NCI-H2029 (cell line): ENCODE results near the gene DPP3.
A peak's percentile ranks its signal among the peaks of the same experiment; 100 is the strongest.
"Not testable (repeated sequence)": the region's sequence is repeated elsewhere in the genome, so short reads cannot be mapped to it uniquely, and the experiment has no call there.

Experiments
- DNase-seq: peaks from one replicate; lab custom pipeline; 2025; lab: John Stamatoyannopoulos, UW

DPP3 gene

GRCh38 chr11:66480117-66480938 lies at the start of gene DPP3:
TSS of gene DPP3 (plus strand) at chr11:66480434. CDS start at chr11:66482201, 1,767 bp downstream.
- peak; percentile 98 for DNase-seq

GRCh38 chr11:66431287-66431686 lies 48.9 kb upstream of the DPP3 start:
- not testable (repeated sequence) for DNase-seq

GRCh38 chr11:66431871-66432329 lies 48.3 kb upstream of the DPP3 start:
- DNase-seq, result not testable (repeated sequence)

DNA sequence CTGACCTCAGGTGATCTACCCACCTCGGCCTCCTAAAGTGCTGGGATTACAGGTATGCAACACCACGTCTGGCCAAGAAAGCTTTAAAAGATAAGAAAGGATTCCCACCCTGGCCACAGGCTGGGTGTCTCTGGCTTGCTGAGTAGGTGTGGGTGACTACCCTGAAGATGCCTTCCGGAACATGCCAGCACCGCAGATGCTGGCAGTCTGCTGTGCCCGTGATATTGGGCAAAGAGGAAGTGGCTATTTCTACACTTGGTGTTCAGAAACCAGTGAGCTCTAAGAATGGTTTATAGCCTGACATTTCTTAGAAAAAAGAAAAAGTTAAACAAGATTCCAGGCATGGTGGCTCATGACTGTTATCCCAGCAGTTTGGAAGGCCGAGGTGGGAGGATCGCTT lies 47.6 kb upstream of the DPP3 start:
- DNase-seq, result no peak

DNA sequence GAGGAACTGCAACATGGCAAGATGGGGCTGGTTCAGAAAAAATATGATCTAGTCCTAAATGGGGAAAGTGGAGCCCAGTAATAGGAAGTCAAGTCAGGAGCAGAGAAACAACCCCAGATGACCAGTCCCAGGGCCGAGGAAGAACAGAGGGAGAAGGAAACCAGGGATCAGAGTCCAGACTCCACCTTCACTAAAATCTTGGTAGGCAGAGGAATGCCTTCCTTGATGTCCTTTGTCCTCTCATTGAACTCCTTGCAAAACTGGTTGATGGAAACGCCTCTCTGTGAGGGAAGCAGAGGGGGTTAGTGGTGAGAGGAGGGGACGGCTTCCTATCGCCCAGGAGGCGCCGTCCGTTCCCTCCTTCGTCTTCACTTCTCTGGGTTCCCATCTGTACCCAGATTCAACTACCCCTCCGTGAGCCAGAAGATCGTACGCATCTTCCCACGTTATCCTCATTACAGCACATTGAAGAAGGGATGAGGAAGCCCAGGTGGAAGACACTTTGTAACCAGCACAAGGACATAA lies 42.2 kb upstream of the DPP3 start:
- DNase-seq, result no peak

DNA sequence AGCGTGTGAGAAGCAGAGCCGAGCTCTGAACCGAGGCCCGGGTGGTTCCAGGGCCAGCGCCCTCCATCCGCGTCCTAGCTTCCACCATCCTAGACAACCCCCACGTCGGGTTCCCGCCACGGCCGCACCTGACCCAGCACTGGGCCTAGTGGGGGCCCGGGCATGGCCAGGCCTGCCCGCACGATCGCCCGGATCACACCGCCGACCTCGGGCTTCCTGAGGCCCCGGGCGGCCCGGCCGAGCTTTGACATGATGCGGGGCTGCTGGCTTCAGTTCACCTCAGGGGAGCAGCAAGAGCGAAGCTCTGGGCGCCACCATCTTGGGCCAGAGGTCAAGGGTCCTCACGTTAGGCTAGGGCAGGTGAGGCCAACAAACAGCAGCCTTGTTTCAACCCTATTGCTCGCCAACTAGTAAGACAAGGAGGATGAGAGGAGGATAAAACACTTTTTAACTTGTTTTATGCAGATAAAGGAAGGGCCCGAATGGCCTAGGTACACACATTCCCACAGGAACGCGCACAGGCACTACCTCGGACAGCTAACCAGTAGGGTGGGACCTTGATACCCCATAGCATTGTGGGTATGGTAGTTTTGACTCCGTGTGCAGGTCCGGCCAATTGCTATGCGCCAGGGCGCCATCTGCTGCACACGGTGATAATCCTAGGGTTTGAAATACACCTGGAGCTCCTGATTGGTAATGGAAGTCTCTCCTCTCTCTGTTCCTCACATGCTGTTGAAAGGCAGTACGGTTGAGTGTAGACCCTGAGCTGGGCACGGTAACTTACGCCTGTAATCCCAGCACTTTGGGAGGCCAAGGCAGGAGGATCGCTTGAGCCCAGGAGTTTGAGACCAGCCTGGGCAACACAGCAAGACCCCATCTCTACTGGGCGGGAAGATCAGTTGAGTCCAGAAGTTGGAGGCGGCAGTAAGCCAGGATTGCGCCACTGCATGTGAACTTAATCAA lies 41.4 kb upstream of the DPP3 start, which contains the start of gene MRPL11:
MRPL11 (minus strand) TSS at position 345 of the 963 bp plus-strand sequence; CDS start at position 251, 94 bp downstream.
- DNase-seq, result peak; percentile 96

- DNase-seq, result not testable (repeated sequence)
Measured at GRCh38 chr11:66440101-66440939, 39.9 kb upstream of the DPP3 start.

DNA sequence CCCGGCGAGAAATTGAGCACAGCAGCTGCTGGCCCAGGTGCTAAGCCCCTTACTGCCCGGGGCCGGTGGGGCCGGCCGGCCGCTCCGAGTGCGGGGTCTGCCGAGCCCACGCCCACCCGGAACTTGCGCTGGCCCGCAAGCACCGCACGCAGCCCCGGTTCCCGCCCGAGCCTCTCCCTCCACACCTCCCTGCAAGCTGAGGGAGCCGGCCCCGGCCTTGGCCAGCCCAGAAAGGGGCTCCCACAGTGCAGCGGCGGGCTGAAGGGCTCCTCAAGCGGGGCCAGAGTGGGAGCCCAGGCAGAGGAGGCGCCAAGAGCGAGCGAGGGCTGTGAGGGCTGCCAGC lies 39.3 kb upstream of the DPP3 start:
- DNase-seq, result not testable (repeated sequence)

- no peak for DNase-seq
Measured at GRCh38 chr11:66443602-66444001, 36.6 kb upstream of the DPP3 start.

GRCh38 chr11:66447012-66447411 lies 33.2 kb upstream of the DPP3 start:
- no peak for DNase-seq

DNA sequence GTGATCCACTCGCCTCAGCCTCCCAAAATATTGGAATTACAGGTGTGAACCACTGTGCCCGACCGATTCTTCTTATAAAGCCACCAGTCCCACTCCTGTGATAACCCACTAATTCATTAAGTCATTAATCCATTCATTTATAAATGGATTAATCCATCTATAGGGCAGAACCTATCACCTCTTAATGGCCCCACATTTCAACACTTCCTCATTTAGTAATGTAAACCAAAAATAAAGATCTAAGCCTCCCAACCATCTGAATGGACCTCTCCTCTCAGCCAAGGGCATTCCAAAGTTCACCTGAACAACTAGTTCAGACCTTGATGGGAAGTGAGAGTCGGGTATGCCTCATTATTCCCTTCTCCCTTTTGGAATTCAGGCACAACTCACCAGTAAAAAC lies 31.7 kb upstream of the DPP3 start:
- DNase-seq, result no peak

DNA sequence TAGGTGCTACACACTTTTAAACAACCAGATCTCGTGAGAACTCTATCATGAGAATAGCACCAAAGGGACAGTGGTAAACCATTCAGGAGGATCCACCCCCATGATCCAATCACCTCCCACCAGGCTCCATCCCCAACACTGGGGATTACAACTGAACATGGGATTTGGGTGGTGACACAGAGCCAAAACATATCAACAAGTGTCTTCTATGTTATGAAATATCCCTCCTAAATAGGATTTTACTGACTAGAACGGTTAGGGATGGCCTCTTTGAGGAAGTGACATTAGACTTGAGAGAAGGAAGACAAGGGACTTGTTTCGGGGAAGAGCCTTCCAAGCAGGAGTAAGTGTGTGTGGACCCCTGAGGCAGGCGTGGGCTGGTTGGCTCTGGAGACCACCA lies 29.7 kb upstream of the DPP3 start:
- no peak for DNase-seq

DNA sequence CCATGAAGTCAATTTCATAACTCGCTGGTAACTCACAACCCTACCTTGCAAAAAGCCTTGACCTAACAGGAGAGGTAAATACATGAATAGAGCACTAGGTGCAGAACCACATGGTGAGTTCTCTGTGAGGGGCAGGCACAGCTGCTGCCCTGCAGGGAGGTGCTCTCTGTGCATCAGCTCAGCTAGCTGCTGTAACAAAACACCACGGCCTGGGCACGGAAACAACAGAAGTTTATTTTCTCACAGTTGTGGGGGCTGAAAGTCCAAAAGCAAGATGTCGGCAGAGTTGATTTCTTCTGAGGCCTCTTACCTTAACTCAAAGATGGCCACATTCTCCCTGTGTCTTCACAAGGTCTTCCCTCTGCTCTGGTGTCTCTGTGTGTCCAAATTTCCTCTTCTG lies 28.6 kb upstream of the DPP3 start:
- no peak for DNase-seq

DNA sequence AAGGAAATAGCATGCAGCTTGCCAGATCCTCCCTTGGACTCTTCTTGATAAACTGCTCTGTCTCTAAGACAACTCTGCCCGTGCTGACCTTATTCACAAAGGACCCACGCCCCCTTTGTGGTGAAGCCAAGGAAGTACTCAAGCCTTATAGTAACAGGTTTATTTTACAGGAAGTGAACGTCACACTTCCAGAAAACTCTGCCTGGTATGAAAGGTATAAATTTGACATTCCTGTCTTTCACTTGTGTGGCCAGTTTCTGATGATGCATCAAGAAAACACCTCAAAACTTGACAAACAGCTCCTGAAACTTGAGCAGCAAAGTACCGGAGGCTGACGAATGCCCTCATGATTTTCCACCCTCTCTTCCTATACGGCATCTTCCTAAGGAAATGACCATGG lies 26.0 kb upstream of the DPP3 start:
- DNase-seq, result no peak

GRCh38 chr11:66454828-66455227 lies 25.4 kb upstream of the DPP3 start:
- DNase-seq, result no peak

- no peak for DNase-seq
Measured at GRCh38 chr11:66457826-66458225, 22.4 kb upstream of the DPP3 start.

- DNase-seq, result no peak
Measured at GRCh38 chr11:66459138-66459778, 21.0 kb upstream of the DPP3 start.

- DNase-seq, result no peak
Measured at GRCh38 chr11:66462010-66462409, 18.2 kb upstream of the DPP3 start.

DNA sequence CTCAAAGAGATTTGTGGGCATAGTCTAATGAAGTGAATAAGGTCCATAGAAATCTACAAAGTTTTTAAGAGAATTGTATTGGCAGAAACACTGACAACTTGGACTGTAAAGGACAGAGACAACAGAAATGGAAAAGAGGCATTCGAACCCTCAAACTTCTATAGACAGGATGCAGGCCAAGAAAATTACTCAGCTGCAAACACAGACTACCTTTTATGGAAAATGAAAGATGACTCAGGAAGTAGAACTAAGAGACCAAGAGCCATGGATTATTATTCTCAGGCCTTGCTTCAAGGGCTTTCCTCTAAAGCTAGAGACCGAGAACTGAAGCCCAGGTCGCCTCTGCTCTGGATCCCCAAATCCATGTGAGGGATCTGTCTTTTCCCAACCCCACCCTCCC lies 17.3 kb upstream of the DPP3 start:
- no peak for DNase-seq

DNA sequence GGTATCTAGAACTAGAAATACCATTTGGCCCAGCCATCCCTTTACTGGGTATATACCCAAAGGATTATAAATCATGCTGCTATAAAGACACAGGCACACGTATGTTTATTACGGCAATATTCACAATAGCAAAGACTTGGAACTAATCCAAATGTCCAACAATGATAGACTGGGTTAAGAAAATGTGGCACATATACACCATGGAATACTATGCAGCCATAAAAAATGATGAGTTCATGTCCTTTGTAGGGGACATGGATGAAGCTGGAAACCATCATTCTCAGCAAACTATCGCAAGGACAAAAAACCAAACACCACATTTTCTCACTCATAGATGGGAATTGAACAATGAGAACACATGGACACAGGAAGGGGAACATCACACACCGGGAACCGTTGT lies 16.1 kb upstream of the DPP3 start:
- DNase-seq, result not testable (repeated sequence)

DNA sequence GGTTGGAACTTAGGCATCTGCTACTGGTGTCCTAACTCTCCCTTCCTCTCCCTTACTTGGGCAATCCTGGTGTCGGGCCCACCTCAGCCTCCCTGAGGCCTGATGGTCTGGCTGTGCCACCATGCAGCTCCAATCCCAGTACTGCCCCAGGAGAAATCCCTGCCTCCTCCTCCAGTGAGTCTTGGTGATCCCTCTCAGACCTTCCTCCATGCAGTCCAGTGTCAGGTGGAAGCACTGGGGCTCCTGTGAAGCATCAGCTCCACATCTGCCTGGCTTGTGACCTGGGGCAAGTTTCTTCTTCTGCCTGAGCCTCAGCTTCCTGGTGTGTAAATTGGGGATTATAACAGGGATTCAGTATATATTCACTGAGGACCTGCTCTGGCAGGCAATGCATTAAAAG lies 15.3 kb upstream of the DPP3 start:
- no peak for DNase-seq
